AG04449 (cell line): ENCODE measurements around the gene NFIX.

Experiments used
- CTCF ChIA-PET: fragments of 350-600 bp; formaldehyde crosslinking; extraction: SDS; loops from one replicate; lab custom pipeline; 2021; ENCODE audit warnings: antibody characterized with exemption; lab: Yijun Ruan, JAX
- POLR2A ChIA-PET: fragments of 400-600, 350-600 bp; formaldehyde crosslinking; extraction: SDS; loops from one replicate; lab custom pipeline; 2020; ENCODE audit warnings: antibody characterized with exemption, inconsistent platforms; lab: Yijun Ruan, JAX
- DNase-seq: peaks from one replicate; pipeline ENCODE4 v3.0.0-alpha.2; 2010; ENCODE audit warnings: low read depth, low spot score
- H3K4me3 ChIP-seq: 2 replicates; pipeline ENCODE4 v1.5.1; 2011; ENCODE audit warnings: low read depth, mild to moderate bottlenecking, control low read depth, low read length
- CTCF ChIP-seq: IDR thresholded peaks from one replicate; pipeline ENCODE4 v1.5.1; 2011; ENCODE audit warnings: mild to moderate bottlenecking, moderate library complexity, low read length, control low read depth, inconsistent platforms; ENCODE audit not compliant: insufficient read depth; ENCODE audit errors: missing control alignments

The NFIX gene

GRCh38 chr19:13083008-13083404 lies 87.7 kb downstream of the NFIX start:
- ChIA-PET CTCF (interaction anchor here (1.0 to 30.9 kb wide), 9 partner anchors 10 to 117 kb away, joined by 3 to 573 read pairs (median 13); partner anchors contain the start of gene NACC1), POLR2A (no interaction called here)
- no peak for DNase-seq
- no peak overlapping the region for H3K4me3 ChIP-seq
- no peak for TF ChIP-seq CTCF

GRCh38 chr19:13083627-13084026 lies 88.4 kb downstream of the NFIX start:
- no peak for TF ChIP-seq CTCF
- no peak for DNase-seq
- H3K4me3 ChIP-seq, result no peak overlapping the region
- ChIA-PET POLR2A (no interaction called here), CTCF (interaction anchor here (1.0 to 30.9 kb wide), 6 partner anchors 9 to 118 kb away, joined by 3 to 573 read pairs (median 66); partner anchors contain the start of gene NACC1)

GRCh38 chr19:13085666-13086065 lies 90.4 kb downstream of the NFIX start:
- TF ChIP-seq CTCF, result no peak
- ChIA-PET CTCF (interaction anchor here (1.2 to 30.9 kb wide), 5 partner anchors 7 to 120 kb away, joined by 3 to 573 read pairs (median 111); no protein-coding TSS in a partner anchor), POLR2A (no interaction called here)
- no peak overlapping the region for H3K4me3 ChIP-seq
- no peak for DNase-seq

GRCh38 chr19:13086341-13086740 lies 91.1 kb downstream of the NFIX start:
- no peak overlapping the region for H3K4me3 ChIP-seq
- CTCF ChIA-PET, result interaction anchor here (1.2 to 30.9 kb wide), 5 partner anchors 6 to 121 kb away, joined by 3 to 573 read pairs (median 111); no protein-coding TSS in a partner anchor
- DNase-seq, result no peak
- POLR2A ChIA-PET, result no interaction called here
- TF ChIP-seq CTCF, result no peak

GRCh38 chr19:13087295-13087694 lies 92.0 kb downstream of the NFIX start:
- CTCF ChIA-PET, result interaction anchor here (1.0 to 30.9 kb wide), 3 partner anchors 29 to 108 kb away, joined by 3 to 573 read pairs (median 550); no protein-coding TSS in a partner anchor
- DNase-seq, result no peak
- H3K4me3 ChIP-seq, result no peak overlapping the region
- no peak for TF ChIP-seq CTCF
- POLR2A ChIA-PET, result no interaction called here

- CTCF ChIA-PET, result interaction anchor here (1.0 to 30.9 kb wide), 4 partner anchors 30 to 121 kb away, joined by 3 to 573 read pairs (median 352); partner anchors contain the start of gene DAND5
- POLR2A ChIA-PET, result no interaction called here
- no peak for DNase-seq
- no peak for TF ChIP-seq CTCF
- H3K4me3 ChIP-seq, result no peak overlapping the region
Measured at GRCh38 chr19:13087795-13088537, 92.7 kb downstream of the NFIX start.
